ENCODE results near the gene ADGRG6.
"Not testable (repeated sequence)": the region's sequence is repeated elsewhere in the genome, so short reads cannot be mapped to it uniquely, and the experiment has no call there.

Gene ADGRG6

GRCh38 chr6:142345261-142345660, 43.5 kb downstream of the ADGRG6 start:
- Histone ChIP-seq H3K4me2 (ENCODE audit: low read length) (no peak overlapping the region), H4K20me1 (ENCODE audit: insufficient read depth, low read length) (no peaks in the 10 kb centered on the region)
- TF ChIP-seq EZH2 (IDR thresholded peaks at IDR 0.05; ENCODE audit: borderline replicate concordance, low read length), result no peak
- no peak for TF ChIP-seq CTCF (IDR thresholded peaks at IDR 0.05; ENCODE audit: low read length)

GRCh38 chr6:142346166-142346565, 44.4 kb downstream of the ADGRG6 start:
- H3K4me1 ChIP-seq (ENCODE audit: insufficient read depth, low read length, severe bottlenecking); H3K27me3 ChIP-seq (ENCODE audit: insufficient read depth, low read length); H3K9me2 ChIP-seq (ENCODE audit: low read depth, low read length); H2AFZ ChIP-seq (ENCODE audit: low read length); H3K36me3 ChIP-seq (ENCODE audit: insufficient read depth, low read length); H3K27ac ChIP-seq (ENCODE audit: low read depth, low read length, poor library complexity, severe bottlenecking); H3K79me2 ChIP-seq (ENCODE audit: insufficient read depth, low read length); H3K9me3 ChIP-seq (ENCODE audit: low read length); H3K4me3 ChIP-seq (ENCODE audit: low read depth, low read length, poor library complexity, severe bottlenecking); H4K20me1 ChIP-seq (ENCODE audit: insufficient read depth, low read length); H3F3A ChIP-seq (ENCODE audit: insufficient read depth, low read length); H3K9ac ChIP-seq (ENCODE audit: low read length); H3K4me2 ChIP-seq (ENCODE audit: low read length): not testable (repeated sequence)

More at GRCh38 chr6:142345261-142345660, 43.5 kb downstream of the ADGRG6 start:
- Histone ChIP-seq H3K36me3 (ENCODE audit: insufficient read depth, low read length) (no peaks in the 10 kb centered on the region), H3K27me3 (ENCODE audit: insufficient read depth, low read length) (no peaks in the 10 kb centered on the region), H3F3A (ENCODE audit: insufficient read depth, low read length) (no peaks in the 10 kb centered on the region), H3K9ac (ENCODE audit: low read length) (no peak overlapping the region), H3K9me3 (ENCODE audit: low read length) (no peaks in the 10 kb centered on the region), H3K4me1 (ENCODE audit: insufficient read depth, low read length, severe bottlenecking) (no peaks in the 10 kb centered on the region), H3K9me2 (ENCODE audit: low read depth, low read length) (no peaks in the 10 kb centered on the region), H2AFZ (ENCODE audit: low read length) (no peak overlapping the region), H3K4me3 (ENCODE audit: low read depth, low read length, poor library complexity, severe bottlenecking) (no peak overlapping the region), H3K79me2 (ENCODE audit: insufficient read depth, low read length) (no peaks in the 10 kb centered on the region), H3K27ac (ENCODE audit: low read depth, low read length, poor library complexity, severe bottlenecking) (no peak overlapping the region)

GRCh38 chr6:142349215-142349823, 47.5 kb downstream of the ADGRG6 start:
- Histone ChIP-seq H4K20me1 (ENCODE audit: insufficient read depth, low read length) (no peaks in the 10 kb centered on the region), H3K9ac (ENCODE audit: low read length) (no peak overlapping the region), H3K27ac (ENCODE audit: low read depth, low read length, poor library complexity, severe bottlenecking) (no peak overlapping the region), H3F3A (ENCODE audit: insufficient read depth, low read length) (no peaks in the 10 kb centered on the region), H3K36me3 (ENCODE audit: insufficient read depth, low read length) (no peaks in the 10 kb centered on the region), H3K27me3 (ENCODE audit: insufficient read depth, low read length) (no peaks in the 10 kb centered on the region), H3K9me3 (ENCODE audit: low read length) (no peaks in the 10 kb centered on the region), H3K4me2 (ENCODE audit: low read length) (no peak overlapping the region), H3K4me3 (ENCODE audit: low read depth, low read length, poor library complexity, severe bottlenecking) (no peak overlapping the region), H3K4me1 (ENCODE audit: insufficient read depth, low read length, severe bottlenecking) (no peaks in the 10 kb centered on the region), H2AFZ (ENCODE audit: low read length) (no peak overlapping the region), H3K9me2 (ENCODE audit: low read depth, low read length) (no peaks in the 10 kb centered on the region), H3K79me2 (ENCODE audit: insufficient read depth, low read length) (no peaks in the 10 kb centered on the region)
- TF ChIP-seq EZH2 (IDR thresholded peaks at IDR 0.05; ENCODE audit: borderline replicate concordance, low read length) (no peak), CTCF (IDR thresholded peaks at IDR 0.05; ENCODE audit: low read length) (no peak)

- Histone ChIP-seq H3K27me3 (ENCODE audit: insufficient read depth, low read length) (no peaks in the 10 kb centered on the region), H3K4me1 (ENCODE audit: insufficient read depth, low read length, severe bottlenecking) (no peaks in the 10 kb centered on the region), H2AFZ (ENCODE audit: low read length) (no peak overlapping the region), H3K9ac (ENCODE audit: low read length) (no peak overlapping the region), H4K20me1 (ENCODE audit: insufficient read depth, low read length) (no peaks in the 10 kb centered on the region), H3K36me3 (ENCODE audit: insufficient read depth, low read length) (no peaks in the 10 kb centered on the region), H3K27ac (ENCODE audit: low read depth, low read length, poor library complexity, severe bottlenecking) (no peak overlapping the region), H3K9me2 (ENCODE audit: low read depth, low read length) (no peaks in the 10 kb centered on the region), H3F3A (ENCODE audit: insufficient read depth, low read length) (no peaks in the 10 kb centered on the region), H3K9me3 (ENCODE audit: low read length) (no peaks in the 10 kb centered on the region), H3K79me2 (ENCODE audit: insufficient read depth, low read length) (no peaks in the 10 kb centered on the region), H3K4me2 (ENCODE audit: low read length) (no peak overlapping the region), H3K4me3 (ENCODE audit: low read depth, low read length, poor library complexity, severe bottlenecking) (no peak overlapping the region)
- TF ChIP-seq EZH2 (IDR thresholded peaks at IDR 0.05; ENCODE audit: borderline replicate concordance, low read length), result no peak
- TF ChIP-seq CTCF (IDR thresholded peaks at IDR 0.05; ENCODE audit: low read length), result no peak
These were observed 48.5 kb downstream of the ADGRG6 start for GRCh38 chr6:142350309-142350708.

Data from OCI-LY1 (cell line).